Stimulated activated CD4-positive, alpha-beta T cell treated with anti-CD3 and anti-CD28 coated beads, Interleukin-15, amount 100 ng/mL, for 48 hours (primary cell): ENCODE results near the gene HTR3D.
"Not testable (repeated sequence)": the region's sequence is repeated elsewhere in the genome, so short reads cannot be mapped to it uniquely, and the experiment has no call there.

Experiments
- DNase-seq, 2 donors: peaks; one replicate each; pipeline ENCODE4 v3.0.0-alpha.2; 2020; ENCODE audit warnings: low read depth in 2 of 2

Gene HTR3D

GRCh38 chr3:184067573-184068055, 36.1 kb downstream of the HTR3D start:
- no peak for DNase-seq

- no peak for DNase-seq
These were observed 36.8 kb downstream of the HTR3D start for GRCh38 chr3:184068344-184068743.

- DNase-seq, result not testable (repeated sequence)
These were observed 39.6 kb downstream of the HTR3D start for GRCh38 chr3:184071142-184071541.

DNA sequence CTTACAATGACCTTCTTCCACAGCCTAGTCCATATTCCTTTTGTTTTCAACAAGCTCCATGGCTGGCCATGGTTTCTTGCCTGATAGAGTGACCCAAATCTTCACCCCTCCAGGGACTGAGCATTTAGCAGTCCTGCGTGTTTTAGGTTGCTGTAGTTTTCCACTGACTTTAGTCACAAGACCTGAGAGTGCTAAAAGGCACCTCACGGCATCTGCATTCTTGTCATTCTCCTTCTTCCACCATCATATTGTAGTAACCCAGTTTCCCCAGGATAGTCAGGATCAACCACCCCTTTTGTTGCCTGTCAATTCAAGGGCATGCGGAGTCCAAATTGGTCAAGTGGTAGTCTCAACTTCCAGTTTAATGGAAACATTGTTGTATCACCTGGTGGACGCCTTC, 42.1 kb downstream of the HTR3D start:
- no peak for DNase-seq

DNA sequence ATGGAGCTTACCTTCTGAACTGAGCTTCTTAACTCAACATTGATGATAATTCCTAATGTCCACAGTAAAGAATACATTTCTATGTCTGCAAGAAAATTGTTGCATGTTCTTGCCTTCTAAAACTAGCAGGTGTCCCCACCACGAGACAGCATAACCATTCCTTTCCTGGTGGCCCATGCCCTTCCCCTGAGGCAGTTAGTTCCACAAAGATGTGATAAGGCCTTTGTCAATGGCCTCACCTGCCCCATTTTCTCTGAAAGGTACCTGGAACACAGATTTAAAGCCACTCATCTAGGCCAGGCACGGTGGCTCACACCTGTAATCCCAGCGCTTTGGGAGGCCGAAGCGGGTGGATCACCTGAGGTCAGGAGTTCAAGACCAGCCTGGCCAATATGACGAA, 44.4 kb downstream of the HTR3D start:
- no peak for DNase-seq

- DNase-seq, result no peak
These were observed 46.3 kb downstream of the HTR3D start for GRCh38 chr3:184077881-184078280.

- no peak for DNase-seq
These were observed 47.3 kb downstream of the HTR3D start for GRCh38 chr3:184078851-184079250.

- no peak for DNase-seq
These were observed 49.7 kb downstream of the HTR3D start for GRCh38 chr3:184081116-184081830.

- DNase-seq, result no peak
These were observed 50.5 kb downstream of the HTR3D start for GRCh38 chr3:184082034-184082433.

GRCh38 chr3:184082465-184082864, 50.9 kb downstream of the HTR3D start:
- DNase-seq, result no peak

- no peak for DNase-seq
These were observed 53.9 kb downstream of the HTR3D start for GRCh38 chr3:184085389-184085852.
